DMS53 (cell line): ENCODE measurements around the gene PPOX.

Experiments used
- DNase-seq: peaks from one replicate; lab custom pipeline; 2025; lab: John Stamatoyannopoulos, UW

PPOX gene

DNA sequence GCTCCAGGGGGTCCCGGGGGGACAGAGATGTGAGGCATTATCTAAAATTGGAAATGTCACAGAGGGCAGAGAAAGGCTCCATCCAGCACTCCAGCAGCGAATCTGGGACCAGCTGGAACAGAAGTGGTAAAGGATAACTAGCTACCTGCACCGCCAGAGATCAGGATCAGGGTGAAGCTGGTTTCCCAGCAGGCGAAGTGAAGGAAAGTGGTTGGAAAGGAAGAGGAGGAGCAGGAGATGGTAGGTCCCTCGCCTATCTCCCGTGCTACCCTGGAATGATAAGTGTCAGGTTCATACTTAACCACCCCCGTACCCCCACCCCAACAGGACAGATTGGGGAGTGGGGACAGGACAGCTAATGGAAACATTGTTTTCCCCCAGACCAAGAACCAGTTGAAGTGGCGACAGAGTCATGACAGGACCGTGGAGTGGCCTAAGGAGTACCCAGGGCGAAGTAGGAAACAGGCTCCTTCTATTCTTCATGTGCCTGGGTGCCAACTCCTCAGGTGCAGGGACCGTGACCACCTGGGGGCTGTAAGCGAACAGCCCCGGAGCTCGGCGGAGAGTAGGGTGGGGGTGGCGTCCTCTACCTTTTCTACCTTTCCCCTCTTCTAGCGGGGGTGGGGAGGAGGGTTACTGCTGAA lies 10.4 kb downstream of the PPOX start:
- peak; percentile 45 for DNase-seq

- peak; percentile 95 for DNase-seq
Observed at GRCh38 chr1:161177112-161177935, 11.1 kb downstream of the PPOX start, which contains the start of gene B4GALT3. B4GALT3 (minus strand) TSS chr1:161177507; CDS start chr1:161176060, 1,447 bp downstream.

- no peak for DNase-seq
Observed at GRCh38 chr1:161177936-161178244, 11.7 kb downstream of the PPOX start.

GRCh38 chr1:161179698-161180097 lies 13.5 kb downstream of the PPOX start:
- no peak for DNase-seq

GRCh38 chr1:161180639-161181038 lies 14.4 kb downstream of the PPOX start:
- no peak for DNase-seq

DNA sequence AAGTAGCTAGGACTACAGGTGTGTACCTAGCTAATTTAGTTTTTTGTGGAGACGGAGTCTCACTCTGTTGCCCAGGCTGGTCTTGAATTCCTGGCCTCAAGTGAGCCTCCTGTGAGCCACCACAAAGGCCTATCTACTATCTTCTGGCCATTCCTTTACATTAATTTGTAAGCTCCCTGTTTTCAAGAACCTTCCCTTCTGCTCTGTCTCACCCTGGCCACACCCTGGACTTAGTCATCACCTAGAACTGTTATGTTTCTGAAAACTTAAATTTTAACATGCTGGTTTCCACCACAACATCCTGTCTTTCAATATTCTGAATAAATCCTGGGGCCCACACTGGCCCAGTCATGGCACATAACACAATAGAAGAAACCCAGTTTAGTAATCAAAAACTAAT lies 16.0 kb downstream of the PPOX start:
- DNase-seq, result no peak

DNA sequence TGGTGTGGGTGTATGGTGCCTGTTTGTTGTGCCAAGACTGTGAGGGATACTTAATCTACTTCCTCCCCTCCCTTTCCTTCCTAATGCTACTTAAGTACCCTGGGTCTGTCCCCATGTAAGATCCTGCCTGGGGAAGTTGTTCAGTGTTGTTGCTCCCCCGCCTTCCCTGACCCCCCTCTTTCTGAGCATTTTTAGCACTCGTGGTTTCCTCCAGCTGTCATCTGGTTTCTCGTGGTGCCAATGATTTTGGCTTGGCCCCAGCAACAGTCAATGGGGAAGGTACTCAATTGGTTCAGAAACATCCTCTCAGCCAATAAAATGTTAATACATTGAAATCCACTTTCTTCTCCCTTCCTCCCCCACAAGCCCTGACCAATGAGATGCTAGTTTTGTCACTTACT lies 19.1 kb downstream of the PPOX start:
- no peak for DNase-seq

DNA sequence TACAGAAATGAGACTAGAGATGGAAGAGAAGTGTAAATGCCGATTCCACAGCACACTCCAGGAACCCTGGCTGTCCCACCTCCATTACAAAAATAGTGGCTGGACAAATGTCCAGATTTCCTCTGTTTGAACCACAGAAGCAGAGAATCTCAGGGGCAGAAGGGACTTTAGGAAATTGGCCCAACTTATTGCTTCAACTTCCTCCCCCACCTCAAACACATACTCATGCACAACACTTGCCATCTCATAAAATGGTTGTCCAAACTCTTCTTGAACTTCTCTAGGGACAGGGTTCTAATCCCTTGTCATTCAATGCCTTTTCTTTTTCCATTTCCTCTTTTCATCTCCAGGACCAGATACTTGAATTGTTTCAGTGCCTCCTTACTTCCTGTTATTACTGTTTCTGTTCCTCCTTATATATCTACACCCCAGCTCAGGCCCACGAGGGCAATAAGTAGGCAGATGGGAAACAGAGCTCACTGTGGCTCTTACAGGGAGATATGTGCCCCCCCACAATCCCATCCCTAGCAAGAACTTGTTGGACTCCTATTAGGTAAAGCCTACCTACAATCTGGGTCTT lies 19.6 kb downstream of the PPOX start:
- DNase-seq, result no peak

DNA sequence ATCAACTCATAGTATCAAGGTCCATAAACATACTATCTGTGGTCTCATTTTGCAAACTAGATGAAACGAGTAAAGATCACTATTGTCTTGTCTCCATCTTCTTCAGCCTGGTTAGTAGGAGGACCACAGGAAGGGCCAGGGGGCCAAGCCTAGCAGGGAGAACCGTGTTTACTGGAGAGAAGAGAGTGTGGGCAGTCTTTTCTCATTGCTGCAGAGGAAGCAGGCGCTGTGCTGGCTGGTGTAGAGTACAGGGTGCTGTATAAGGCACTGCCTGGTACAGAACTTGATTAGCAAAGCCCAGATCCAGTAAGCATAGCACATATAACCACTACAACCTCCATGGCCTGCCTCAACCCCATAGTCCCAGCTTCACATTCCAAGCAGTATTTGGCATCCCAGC lies 21.1 kb downstream of the PPOX start:
- DNase-seq, result no peak

GRCh38 chr1:161188381-161188780 lies 22.2 kb downstream of the PPOX start:
- DNase-seq, result no peak

DNA sequence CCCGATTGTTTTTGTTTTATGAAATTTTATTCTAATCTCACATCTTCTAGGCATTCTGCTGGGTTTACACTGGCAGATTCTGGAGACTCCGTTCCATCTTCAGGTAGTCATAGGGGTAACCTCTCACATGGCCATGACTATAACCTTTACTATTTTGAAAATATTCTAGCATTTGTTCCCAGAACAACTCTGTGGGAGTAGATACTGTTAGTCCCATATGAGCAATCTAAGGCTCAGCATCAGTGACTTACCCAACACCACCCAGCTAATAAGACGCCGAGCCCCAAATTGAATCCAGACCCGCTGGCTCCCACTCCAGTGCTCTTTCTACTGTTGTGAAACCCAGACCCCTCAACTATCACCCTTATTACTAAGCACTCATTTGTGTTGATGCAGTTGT lies 22.8 kb downstream of the PPOX start:
- no peak for DNase-seq

DNA sequence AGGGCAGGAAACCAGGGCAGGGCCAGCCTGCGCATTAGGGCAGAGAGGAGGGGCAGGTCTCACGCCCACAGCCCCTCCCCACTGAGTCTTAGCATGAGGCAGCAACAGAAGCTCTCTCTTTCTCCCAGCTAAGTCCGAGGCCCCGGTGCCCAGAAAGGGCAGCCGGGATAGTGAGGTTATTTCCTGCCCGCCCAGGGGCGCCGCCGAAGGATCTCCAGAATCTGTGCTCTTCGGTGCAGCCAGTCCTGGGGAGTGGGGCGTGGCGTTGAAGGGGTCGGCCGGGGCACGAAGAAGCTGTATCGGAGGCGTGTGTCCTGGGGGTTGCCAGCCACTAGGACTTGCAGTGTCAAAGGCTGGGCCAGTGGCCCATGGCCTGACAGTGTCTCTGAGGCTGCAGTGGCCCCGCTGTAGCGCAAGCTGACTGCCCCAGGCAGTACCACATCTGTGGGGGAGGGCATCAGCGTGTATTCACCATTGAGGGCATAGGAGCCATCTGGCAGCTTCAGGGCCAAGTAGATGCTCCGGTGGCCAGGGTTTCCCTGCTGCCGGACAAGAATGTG lies 24.8 kb downstream of the PPOX start:
- no peak for DNase-seq

DNA sequence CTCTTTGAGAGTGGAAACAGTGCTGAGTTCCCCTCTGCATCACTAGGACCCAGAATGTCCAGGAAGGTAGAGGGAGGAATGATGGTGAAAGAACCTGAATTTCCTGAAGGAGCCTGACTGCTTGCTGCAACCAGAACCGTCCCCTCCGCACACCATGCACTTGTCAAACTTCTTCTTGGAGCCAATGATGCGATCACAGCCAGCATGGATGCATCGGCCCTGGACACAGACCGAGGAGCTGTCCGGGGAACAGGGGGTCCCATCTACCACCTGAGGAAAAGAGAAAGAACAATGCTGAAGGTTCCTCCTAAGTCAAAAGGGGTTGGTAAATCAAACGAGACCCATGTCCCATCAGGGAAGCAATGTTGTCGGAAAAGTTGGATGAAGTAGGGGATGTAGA lies 25.7 kb downstream of the PPOX start:
- DNase-seq, result no peak

GRCh38 chr1:161192476-161193465 lies 26.5 kb downstream of the PPOX start:
- peak; percentile 85 for DNase-seq

- DNase-seq, result no peak
Observed at GRCh38 chr1:161193561-161194235, 27.5 kb downstream of the PPOX start.

GRCh38 chr1:161195171-161195570 lies 28.9 kb downstream of the PPOX start:
- DNase-seq, result no peak

DNA sequence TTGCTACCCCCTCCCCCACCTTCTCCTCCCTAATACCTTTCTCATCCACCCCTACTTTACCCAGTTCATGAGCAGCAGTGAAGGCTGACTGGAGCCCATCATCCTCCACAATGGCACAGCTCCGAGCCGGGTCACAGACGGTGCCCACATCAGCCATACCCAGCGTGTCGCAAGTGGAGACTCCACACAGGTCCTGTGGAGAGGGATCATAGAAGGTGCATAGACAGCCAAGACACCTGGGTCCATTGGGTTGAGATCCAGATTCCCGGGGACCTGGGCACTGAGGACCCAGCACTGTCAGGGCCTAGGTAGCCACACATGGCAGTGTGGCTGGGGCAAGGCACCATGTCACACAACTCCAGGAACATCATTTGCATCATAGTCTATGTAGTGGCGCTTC lies 29.9 kb downstream of the PPOX start:
- no peak for DNase-seq

GRCh38 chr1:161196521-161197451 lies 30.6 kb downstream of the PPOX start:
- no peak for DNase-seq

DNA sequence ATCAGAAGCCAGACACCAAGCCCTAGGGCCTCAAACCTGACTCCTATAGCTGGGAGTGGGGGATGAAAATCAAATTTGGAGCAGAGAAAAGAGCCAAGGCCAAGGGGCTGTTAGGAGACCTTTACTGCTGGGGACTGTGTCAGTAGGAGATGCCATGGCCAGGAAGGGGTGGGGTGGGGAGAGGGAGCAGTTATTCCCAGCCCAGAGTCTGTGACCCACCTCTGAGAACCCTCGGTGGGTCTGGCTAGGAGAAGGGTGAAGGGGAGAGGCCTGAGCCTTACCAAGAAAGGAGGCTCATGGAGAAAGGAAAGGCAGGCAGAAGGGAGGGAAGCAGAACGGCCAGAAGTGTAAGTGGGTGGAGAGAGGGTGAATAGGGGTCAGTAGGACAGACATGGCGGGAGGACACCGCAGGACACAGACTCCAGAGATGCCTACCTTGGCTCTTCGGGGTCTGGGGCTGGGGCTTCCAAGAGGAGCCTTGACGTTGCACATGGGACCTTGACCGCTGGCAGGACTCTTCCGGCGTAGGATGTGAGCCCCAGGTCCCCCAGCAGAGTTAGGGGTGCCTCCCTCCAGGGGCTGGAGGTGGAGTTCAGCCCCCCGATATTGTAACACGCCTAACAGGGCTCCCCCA lies 31.5 kb downstream of the PPOX start:
- no peak for DNase-seq
